ENCODE measurements around the gene AK1. TPM values are rescaled to one million over a fixed set of nuclear protein-coding genes. Genes with fewer than 3 reads are reported as not detected.

AK1 gene
- total RNA-seq, 1 donor from 2014 or later, result 39.9 TPM

GRCh38 chr9:127866535-127866934 lies 10.9 kb downstream of the AK1 start:
- no peak for ATAC-seq

- ATAC-seq, result no peak
Measured at GRCh38 chr9:127865645-127866464, 11.6 kb downstream of the AK1 start.

GRCh38 chr9:127863191-127863621 lies 14.3 kb downstream of the AK1 start:
- ATAC-seq, result no peak

GRCh38 chr9:127862075-127863011 lies 15.1 kb downstream of the AK1 start:
- peak; percentile 69 for ATAC-seq

GRCh38 chr9:127860779-127861178 lies 16.7 kb downstream of the AK1 start:
- ATAC-seq, result no peak

GRCh38 chr9:127860260-127860659 lies 17.2 kb downstream of the AK1 start:
- no peak for ATAC-seq

GRCh38 chr9:127858041-127858512 lies 19.4 kb downstream of the AK1 start:
- peak; percentile 6 for ATAC-seq

GRCh38 chr9:127857278-127857677 lies 20.2 kb downstream of the AK1 start:
- no peak for ATAC-seq

- no peak for ATAC-seq
Measured at GRCh38 chr9:127856729-127857116, 20.8 kb downstream of the AK1 start.

- no peak for ATAC-seq
Measured at GRCh38 chr9:127856094-127856728, 21.3 kb downstream of the AK1 start.

GRCh38 chr9:127855522-127855921 lies 22.0 kb downstream of the AK1 start:
- ATAC-seq, result no peak

GRCh38 chr9:127854960-127855359 lies 22.5 kb downstream of the AK1 start:
- ATAC-seq, result no peak

- ATAC-seq, result peak; percentile 71
Measured at GRCh38 chr9:127854184-127854806, 23.2 kb downstream of the AK1 start, which contains the start of gene ENG. Gene ENG (minus strand): TSS chr9:127854658. CDS start chr9:127854355, 303 bp downstream.

GRCh38 chr9:127853312-127854183 lies 23.9 kb downstream of the AK1 start:
- ATAC-seq, result no peak

- no peak for ATAC-seq
Measured at GRCh38 chr9:127852829-127853228, 24.6 kb downstream of the AK1 start.

- no peak for ATAC-seq
Measured at GRCh38 chr9:127850286-127850830, 27.1 kb downstream of the AK1 start.

- ATAC-seq, result no peak
Measured at GRCh38 chr9:127848756-127849504, 28.5 kb downstream of the AK1 start.

GRCh38 chr9:127847833-127848755 lies 29.4 kb downstream of the AK1 start:
- ATAC-seq, result no peak

GRCh38 chr9:127847178-127847510 lies 30.3 kb downstream of the AK1 start:
- peak; percentile 28 for ATAC-seq
